Stimulated activated naive CD8-positive, alpha-beta T cell treated with anti-CD3 and anti-CD28 coated beads, Interleukin-15, amount 100 ng/mL, for 72 hours (primary cell): ENCODE data around the gene OSBPL10.

Source experiments
- ATAC-seq: fragments of 150-1000 bp; cut with Tn5 transposase; 2 replicates; pipeline ENCODE4 v1.10.0; 2021; ENCODE audit warnings: mild to moderate bottlenecking, moderate library complexity
- DNase-seq, 2 donors: peaks; one replicate each; pipeline ENCODE4 v3.0.0; 2021 to 2022
- H3K27ac Mint-ChIP-seq, 2 donors: one replicate each; pipeline ENCODE4 v1.8.0; 2022; ENCODE audit warnings: mild to moderate bottlenecking in 2 of 2, mixed read lengths in 2 of 2, moderate library complexity in 2 of 2
- H3K27me3 Mint-ChIP-seq: one replicate; pipeline ENCODE4 v1.8.0; 2022; ENCODE audit warnings: mixed read lengths
- H3K4me1 Mint-ChIP-seq: one replicate; pipeline ENCODE4 v1.8.0; 2022; ENCODE audit warnings: mild to moderate bottlenecking, mixed read lengths
- H3K4me3 Mint-ChIP-seq, 2 donors: one replicate each; pipeline ENCODE4 v1.8.0; 2022; ENCODE audit warnings: mild to moderate bottlenecking in 2 of 2, mixed read lengths in 2 of 2, moderate library complexity in 1 of 2
- H3K9me3 Mint-ChIP-seq, 2 donors: one replicate each; pipeline ENCODE4 v1.8.0; 2022; ENCODE audit warnings: mixed read lengths in 2 of 2

The OSBPL10 gene

DNA sequence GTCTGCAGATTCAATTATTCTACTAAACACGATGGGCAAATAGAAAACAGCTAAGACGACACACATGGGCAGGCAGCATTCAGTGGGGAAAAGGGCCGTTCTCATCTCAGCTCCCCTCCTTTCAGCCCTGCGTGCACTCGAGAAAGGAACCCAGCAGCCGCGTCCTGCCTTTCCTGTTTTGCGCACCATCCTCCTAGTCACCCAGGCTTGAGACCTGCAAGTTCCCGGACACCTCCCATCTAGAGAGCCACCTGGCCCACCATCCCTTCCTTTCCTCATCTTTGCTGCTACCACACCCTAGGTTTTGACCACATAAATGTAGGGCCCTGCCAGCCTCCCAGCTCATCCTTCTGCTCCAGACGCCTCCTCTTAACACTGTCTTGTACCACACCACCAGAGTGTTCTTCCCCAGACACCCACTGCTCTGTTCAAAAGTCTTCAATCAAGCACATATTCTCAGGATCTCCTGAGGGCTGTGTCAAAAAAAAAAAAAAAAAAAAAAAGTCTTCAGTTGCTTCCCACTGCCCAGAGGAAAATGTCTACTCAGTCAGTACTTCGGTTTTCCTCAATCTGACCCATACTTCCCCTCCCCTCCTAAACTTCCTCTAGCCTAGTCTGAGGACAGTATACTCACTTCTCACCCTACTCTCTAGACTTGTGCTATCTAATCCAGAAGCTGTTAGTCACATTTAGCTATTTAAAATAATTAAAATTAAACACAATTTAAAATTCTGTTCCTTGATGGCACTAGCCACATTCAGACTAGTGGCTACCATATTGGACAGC lies 266.4 kb downstream of the OSBPL10 start:
- H3K4me1 Mint-ChIP-seq = no peaks in the 10 kb centered on the region
- peaks cover 0 to 7% of the 10 kb centered on the region in 2 donors for H3K9me3 Mint-ChIP-seq
- H3K4me3 Mint-ChIP-seq = no peak overlapping the region
- ATAC-seq (no peak), DNase-seq (no peak)
- H3K27ac Mint-ChIP-seq = no peak overlapping the region
- peaks cover 14% of the 10 kb centered on the region for H3K27me3 Mint-ChIP-seq

DNA sequence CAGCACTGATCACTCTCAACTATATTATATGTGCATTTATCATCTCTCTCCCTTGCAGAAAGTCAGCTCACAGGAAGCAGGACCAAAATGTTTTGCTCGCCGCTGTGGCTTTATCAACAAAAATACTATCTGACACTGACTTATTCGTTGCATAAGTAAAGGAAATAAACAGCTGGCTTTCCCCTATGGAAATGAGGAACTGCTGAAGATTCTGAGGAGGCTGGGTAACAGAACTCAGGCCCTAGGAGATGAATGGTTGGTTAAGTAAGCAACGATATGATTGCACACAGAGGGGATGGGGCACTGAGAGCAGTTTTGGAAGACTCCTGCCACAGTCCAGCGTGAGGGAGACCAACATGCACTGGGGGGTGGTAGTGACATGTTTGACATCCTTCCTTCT lies 267.2 kb downstream of the OSBPL10 start:
- Mint-ChIP-seq H3K9me3 (peaks cover 0 to 7% of the 10 kb centered on the region in 2 donors), H3K4me3 (no peak overlapping the region), H3K27ac (no peak overlapping the region), H3K27me3 (peaks cover 14% of the 10 kb centered on the region), H3K4me1 (no peaks in the 10 kb centered on the region)
- ATAC-seq = no peak
- no peak for DNase-seq

DNA sequence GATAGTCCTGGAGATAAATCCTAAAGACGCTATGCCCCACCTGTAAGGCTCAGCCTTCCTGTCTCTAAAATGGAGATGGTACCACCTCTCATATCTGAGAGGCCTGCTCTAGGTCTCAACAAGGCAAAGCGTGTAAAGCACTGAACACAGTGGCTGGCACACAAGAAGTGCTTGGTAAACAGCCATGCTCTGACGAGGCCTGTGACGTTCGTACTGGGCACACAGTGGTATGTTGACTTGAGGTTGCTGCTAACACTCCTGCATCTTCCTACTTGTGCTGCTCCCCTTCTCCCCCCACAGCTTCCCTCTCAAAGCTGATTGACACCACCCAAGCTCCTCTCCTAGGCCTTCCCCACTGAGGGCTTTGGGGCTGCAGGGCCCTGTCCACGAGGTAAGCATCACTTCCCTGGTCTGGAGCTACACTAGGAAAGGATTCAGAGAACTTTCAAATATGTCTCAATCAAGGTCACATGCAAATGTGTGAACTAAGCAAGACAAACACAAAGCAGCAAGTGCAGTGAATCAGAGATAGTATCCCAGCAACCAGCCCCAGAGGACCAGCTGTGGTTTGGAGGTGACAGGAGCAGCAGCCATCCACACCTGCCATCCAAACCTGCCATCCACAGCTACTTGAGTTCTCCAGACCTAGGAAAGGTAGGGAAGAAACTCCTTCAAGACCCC lies 270.8 kb downstream of the OSBPL10 start:
- Mint-ChIP-seq H3K27ac (no peak overlapping the region), H3K27me3 (peaks cover 23% of the 10 kb centered on the region), H3K4me1 (no peaks in the 10 kb centered on the region), H3K9me3 (peaks cover 0 to 7% of the 10 kb centered on the region in 2 donors), H3K4me3 (no peak overlapping the region)
- ATAC-seq (no peak), DNase-seq (no peak)

DNA sequence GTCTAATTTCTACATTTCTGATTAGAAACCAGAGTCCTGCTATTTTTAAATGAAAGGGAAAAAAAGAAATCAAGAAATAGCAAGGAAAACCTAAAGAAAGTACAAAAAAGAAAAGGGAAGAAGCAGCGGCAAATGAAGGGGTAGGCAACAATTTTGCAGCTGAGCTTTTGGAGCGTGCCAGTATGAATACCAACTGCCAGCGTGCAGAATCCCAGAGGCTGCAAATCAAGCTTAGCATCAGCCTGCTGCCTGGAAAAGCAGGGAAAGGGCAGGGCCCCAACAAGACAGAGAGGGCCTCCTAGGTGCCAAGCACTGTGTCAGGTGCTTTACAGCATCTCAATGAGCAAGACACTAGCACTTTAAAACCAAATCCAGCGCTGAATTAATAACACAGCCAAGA lies 271.5 kb downstream of the OSBPL10 start:
- Mint-ChIP-seq H3K9me3 (peaks cover 0 to 7% of the 10 kb centered on the region in 2 donors), H3K4me3 (no peak overlapping the region), H3K27me3 (peaks cover 18% of the 10 kb centered on the region), H3K4me1 (peaks cover 6% of the 10 kb centered on the region), H3K27ac (no peak overlapping the region)
- DNase-seq (no peak), ATAC-seq (no peak)

DNA sequence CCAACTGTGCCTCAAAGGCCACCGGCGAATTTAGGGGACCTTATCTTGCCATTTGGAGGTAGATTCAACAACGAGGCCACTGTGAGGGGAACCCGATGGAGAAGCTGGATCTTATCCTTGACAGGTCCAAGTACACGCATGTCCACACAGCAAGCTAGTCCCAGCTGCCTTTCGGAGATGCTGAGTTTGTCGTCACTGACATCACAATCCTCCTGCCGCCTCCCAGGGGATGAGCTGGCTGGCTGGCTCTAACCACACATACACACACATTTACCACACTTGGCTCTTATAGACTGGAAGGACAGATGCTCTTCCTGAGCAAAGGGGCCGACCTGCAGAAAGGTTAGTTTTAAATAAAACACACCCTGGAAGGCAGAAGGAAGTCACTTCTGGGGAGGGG lies 272.1 kb downstream of the OSBPL10 start:
- peaks cover 0 to 7% of the 10 kb centered on the region in 2 donors for H3K9me3 Mint-ChIP-seq
- H3K27ac Mint-ChIP-seq = no peak overlapping the region
- DNase-seq = no peak
- peaks cover 13% of the 10 kb centered on the region for H3K27me3 Mint-ChIP-seq
- no peak for ATAC-seq
- peaks cover 11% of the 10 kb centered on the region for H3K4me1 Mint-ChIP-seq
- H3K4me3 Mint-ChIP-seq = no peak overlapping the region

- Mint-ChIP-seq H3K4me1 (peaks cover 11% of the 10 kb centered on the region), H3K4me3 (no peak overlapping the region), H3K9me3 (no peaks in the 10 kb centered on the region), H3K27ac (no peak overlapping the region), H3K27me3 (peaks cover 16% of the 10 kb centered on the region)
- ATAC-seq = no peak
- no peak for DNase-seq
Observed at GRCh38 chr3:31707286-31707685, 273.8 kb downstream of the OSBPL10 start.

- DNase-seq (no peak), ATAC-seq (no peak)
- H3K4me1 Mint-ChIP-seq = peaks cover 11% of the 10 kb centered on the region
- no peak overlapping the region for H3K4me3 Mint-ChIP-seq
- no peaks in the 10 kb centered on the region for H3K9me3 Mint-ChIP-seq
- H3K27ac Mint-ChIP-seq = no peak overlapping the region
- H3K27me3 Mint-ChIP-seq = peaks cover 16% of the 10 kb centered on the region
Observed at GRCh38 chr3:31705736-31706135, 275.3 kb downstream of the OSBPL10 start.

DNA sequence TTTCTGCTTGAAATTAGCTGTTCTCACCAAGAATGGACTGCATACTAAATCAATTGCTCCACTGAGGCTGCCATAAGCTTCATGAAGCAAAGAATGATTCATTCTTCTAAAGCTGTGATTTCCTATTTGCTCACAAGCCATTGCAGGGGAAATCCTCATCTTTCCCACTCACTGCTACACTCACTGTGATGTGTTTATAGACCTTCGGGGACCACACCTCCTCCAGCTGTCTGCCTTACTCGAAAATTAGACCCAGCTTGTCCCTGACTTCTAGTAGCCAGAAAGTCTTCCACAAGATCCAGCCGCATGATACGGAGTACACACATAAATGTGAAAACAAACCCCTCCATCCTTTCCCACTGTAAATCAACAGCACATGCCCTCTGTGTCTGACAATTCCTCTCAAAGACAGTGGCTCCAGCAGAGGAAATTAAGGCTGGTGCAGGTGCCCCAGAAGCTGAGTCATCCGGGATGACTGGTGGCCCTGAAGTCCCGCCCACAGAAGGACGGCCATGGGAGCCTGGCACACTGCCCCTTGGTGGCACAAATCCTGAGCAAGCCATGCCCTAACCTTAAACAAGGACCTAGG lies 276.4 kb downstream of the OSBPL10 start:
- Mint-ChIP-seq H3K4me3 (peak overlapping the region; percentile 58 to 61), H3K9me3 (no peaks in the 10 kb centered on the region), H3K27me3 (peaks cover 16% of the 10 kb centered on the region), H3K4me1 (peaks cover 11% of the 10 kb centered on the region), H3K27ac (peak overlapping the region in 1 of 2 donors; percentile 82)
- DNase-seq = peak in 1 of 2 donors; percentile 32
- peak; percentile 93 for ATAC-seq

- no peaks in the 10 kb centered on the region for H3K9me3 Mint-ChIP-seq
- peaks cover 16% of the 10 kb centered on the region for H3K27me3 Mint-ChIP-seq
- no peak overlapping the region for H3K27ac Mint-ChIP-seq
- H3K4me1 Mint-ChIP-seq = peaks cover 11% of the 10 kb centered on the region
- DNase-seq (no peak), ATAC-seq (no peak)
- no peak overlapping the region for H3K4me3 Mint-ChIP-seq
Observed at GRCh38 chr3:31704156-31704555, 276.9 kb downstream of the OSBPL10 start.

- no peaks in the 10 kb centered on the region for H3K9me3 Mint-ChIP-seq
- no peak overlapping the region for H3K27ac Mint-ChIP-seq
- H3K27me3 Mint-ChIP-seq = peaks cover 7% of the 10 kb centered on the region
- peaks cover 11% of the 10 kb centered on the region for H3K4me1 Mint-ChIP-seq
- ATAC-seq (no peak), DNase-seq (no peak)
- no peak overlapping the region for H3K4me3 Mint-ChIP-seq
Observed at GRCh38 chr3:31701286-31701685, 279.8 kb downstream of the OSBPL10 start.

GRCh38 chr3:31699309-31699953 lies 281.6 kb downstream of the OSBPL10 start:
- Mint-ChIP-seq H3K27me3 (peaks cover 7% of the 10 kb centered on the region), H3K27ac (no peak overlapping the region), H3K4me1 (peaks cover 4% of the 10 kb centered on the region), H3K9me3 (no peaks in the 10 kb centered on the region), H3K4me3 (no peak overlapping the region)
- ATAC-seq (no peak), DNase-seq (no peak)

- Mint-ChIP-seq H3K4me3 (no peak overlapping the region), H3K27me3 (no peaks in the 10 kb centered on the region), H3K9me3 (no peaks in the 10 kb centered on the region), H3K4me1 (no peaks in the 10 kb centered on the region), H3K27ac (no peak overlapping the region)
- ATAC-seq (no peak), DNase-seq (no peak)
Observed at GRCh38 chr3:31696815-31697548, 284.1 kb downstream of the OSBPL10 start.

DNA sequence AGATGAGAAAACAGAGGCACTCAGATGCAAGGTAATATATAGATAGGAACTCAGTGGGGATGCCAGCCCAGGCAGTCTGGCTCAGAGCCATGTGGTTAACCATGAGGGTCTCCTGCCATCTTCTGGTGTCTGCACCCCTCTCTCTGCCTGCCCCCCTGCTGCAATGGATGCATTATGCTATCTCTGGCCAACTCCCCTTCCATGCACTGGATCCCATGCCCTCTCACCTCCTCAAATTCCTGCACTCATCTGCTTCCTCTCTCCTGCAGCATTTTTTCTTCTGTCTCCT lies 285.1 kb downstream of the OSBPL10 start:
- Mint-ChIP-seq H3K4me3 (no peak overlapping the region), H3K27me3 (no peaks in the 10 kb centered on the region), H3K9me3 (no peaks in the 10 kb centered on the region), H3K27ac (no peak overlapping the region), H3K4me1 (no peaks in the 10 kb centered on the region)
- DNase-seq (no peak), ATAC-seq (peak; percentile 9)

GRCh38 chr3:31695280-31696008 lies 285.6 kb downstream of the OSBPL10 start:
- Mint-ChIP-seq H3K27ac (no peak overlapping the region), H3K27me3 (no peaks in the 10 kb centered on the region), H3K4me3 (no peak overlapping the region), H3K9me3 (no peaks in the 10 kb centered on the region), H3K4me1 (no peaks in the 10 kb centered on the region)
- ATAC-seq (peak; percentile 62), DNase-seq (peak in 1 of 2 donors; percentile 11)

DNA sequence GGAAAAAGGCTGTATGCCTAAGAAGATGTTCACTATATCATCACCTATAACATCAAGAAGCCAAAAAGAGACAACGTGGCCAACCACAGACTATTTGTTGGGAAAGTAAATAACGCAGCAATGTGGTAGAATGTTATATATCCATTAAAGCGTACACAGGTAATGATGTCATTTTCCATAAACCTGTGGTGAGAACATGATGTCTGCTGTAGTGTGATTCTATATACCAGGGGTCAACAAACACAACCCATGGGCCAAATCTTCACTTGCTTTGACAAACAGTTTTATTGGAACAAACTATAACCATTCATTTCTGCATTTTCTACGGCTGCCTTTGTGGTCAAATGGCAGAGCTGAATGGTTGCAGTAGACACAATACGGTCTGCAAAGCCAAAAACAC lies 287.7 kb downstream of the OSBPL10 start:
- H3K4me1 Mint-ChIP-seq = peaks cover 2% of the 10 kb centered on the region
- H3K27me3 Mint-ChIP-seq = no peaks in the 10 kb centered on the region
- H3K27ac Mint-ChIP-seq = no peak overlapping the region
- ATAC-seq = no peak
- no peak overlapping the region for H3K4me3 Mint-ChIP-seq
- peaks cover 9 to 13% of the 10 kb centered on the region in 2 donors for H3K9me3 Mint-ChIP-seq
- no peak for DNase-seq
